GM13976 (cell line): Measurements from ENCODE around the gene MDH2.
"Not testable (repeated sequence)": the region's sequence is repeated elsewhere in the genome, so short reads cannot be mapped to it uniquely, and the experiment has no call there.

ENCODE experiments used
- DNase-seq: peaks from one replicate; pipeline ENCODE4 v3.0.0; 2012; ENCODE audit warnings: low spot score
- in situ Hi-C: fragments of 300-500 bp; cut with MboI; formaldehyde crosslinking; loops from one replicate; pipeline ENCODE4 v1.12.0; 2022; ENCODE audit warnings: low sequenced_read_pairs, mixed read lengths, inconsistent platforms; ENCODE audit not compliant: unreplicated experiment
- TF ChIP-seq, protein P1 (sequence below): IDR thresholded peaks from 2 replicates; pipeline ENCODE4 v1.5.1; 2012; ENCODE audit warnings: borderline replicate concordance, mild to moderate bottlenecking; ENCODE audit not compliant: insufficient read depth; ENCODE audit errors: extremely low read depth, missing control alignments, control extremely low read depth

MDH2 gene, protein sequence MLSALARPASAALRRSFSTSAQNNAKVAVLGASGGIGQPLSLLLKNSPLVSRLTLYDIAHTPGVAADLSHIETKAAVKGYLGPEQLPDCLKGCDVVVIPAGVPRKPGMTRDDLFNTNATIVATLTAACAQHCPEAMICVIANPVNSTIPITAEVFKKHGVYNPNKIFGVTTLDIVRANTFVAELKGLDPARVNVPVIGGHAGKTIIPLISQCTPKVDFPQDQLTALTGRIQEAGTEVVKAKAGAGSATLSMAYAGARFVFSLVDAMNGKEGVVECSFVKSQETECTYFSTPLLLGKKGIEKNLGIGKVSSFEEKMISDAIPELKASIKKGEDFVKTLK

GRCh38 chr7:76047811-76048667 is at the start of gene MDH2, which contains the start of gene STYXL1:
TSS of gene MDH2 (plus strand) at chr7:76048106. CDS start at chr7:76048161, 55 bp downstream.
TSS of gene STYXL1 (minus strand) at chr7:76048000. CDS start at chr7:76030523, 17,477 bp downstream.
- TF ChIP-seq, protein P1, sequence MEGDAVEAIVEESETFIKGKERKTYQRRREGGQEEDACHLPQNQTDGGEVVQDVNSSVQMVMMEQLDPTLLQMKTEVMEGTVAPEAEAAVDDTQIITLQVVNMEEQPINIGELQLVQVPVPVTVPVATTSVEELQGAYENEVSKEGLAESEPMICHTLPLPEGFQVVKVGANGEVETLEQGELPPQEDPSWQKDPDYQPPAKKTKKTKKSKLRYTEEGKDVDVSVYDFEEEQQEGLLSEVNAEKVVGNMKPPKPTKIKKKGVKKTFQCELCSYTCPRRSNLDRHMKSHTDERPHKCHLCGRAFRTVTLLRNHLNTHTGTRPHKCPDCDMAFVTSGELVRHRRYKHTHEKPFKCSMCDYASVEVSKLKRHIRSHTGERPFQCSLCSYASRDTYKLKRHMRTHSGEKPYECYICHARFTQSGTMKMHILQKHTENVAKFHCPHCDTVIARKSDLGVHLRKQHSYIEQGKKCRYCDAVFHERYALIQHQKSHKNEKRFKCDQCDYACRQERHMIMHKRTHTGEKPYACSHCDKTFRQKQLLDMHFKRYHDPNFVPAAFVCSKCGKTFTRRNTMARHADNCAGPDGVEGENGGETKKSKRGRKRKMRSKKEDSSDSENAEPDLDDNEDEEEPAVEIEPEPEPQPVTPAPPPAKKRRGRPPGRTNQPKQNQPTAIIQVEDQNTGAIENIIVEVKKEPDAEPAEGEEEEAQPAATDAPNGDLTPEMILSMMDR, result no peak
- in situ Hi-C loops, result no loop called here
- DNase-seq, result peak; percentile 99

DNA sequence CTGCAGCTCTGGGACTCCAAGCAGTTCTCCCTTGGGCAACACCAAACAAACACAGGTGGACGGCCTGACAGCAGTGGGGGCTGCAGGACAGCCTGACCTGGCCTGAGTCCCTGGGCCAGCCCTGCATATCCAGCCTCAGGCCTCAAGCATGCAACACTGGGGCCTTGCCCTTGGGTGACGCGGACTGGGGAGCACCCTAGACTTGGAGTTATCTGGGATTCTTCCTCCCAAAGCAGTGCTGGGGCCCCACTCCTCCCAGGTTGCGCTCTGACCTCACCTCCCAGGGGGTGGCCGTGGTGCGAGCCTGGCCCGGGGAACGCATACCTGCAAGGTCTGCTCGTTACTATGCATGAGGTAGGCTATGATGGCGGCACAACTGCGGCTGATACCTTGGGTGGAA is 47.3 kb upstream of the MDH2 start:
- in situ Hi-C loops, result no loop called here
- TF ChIP-seq, protein P1, result no peak
- no peak for DNase-seq

- no peak for DNase-seq
- TF ChIP-seq, protein P1, result no peak
- in situ Hi-C loops, result no loop called here
Observed at GRCh38 chr7:76002139-76002538, 45.8 kb upstream of the MDH2 start.

DNA sequence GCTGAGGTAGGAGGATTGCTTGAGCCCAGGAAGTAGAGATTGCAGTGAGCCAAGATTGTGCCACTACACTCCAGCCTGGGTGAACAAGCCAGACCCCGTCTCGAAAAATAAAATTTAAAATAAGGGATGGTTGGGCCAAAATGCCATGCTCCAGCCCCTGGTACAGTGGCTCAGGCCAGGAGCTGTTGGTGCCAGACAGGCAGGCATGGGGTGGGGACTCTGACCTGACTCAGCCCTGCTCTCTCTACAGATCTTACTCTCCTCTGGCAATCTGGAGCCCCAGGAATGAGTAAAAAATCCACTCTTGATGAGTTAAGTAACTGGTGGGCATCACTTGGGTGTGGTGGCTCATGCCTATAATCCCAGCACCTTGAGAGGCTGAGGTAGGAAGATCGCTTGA is 45.1 kb upstream of the MDH2 start:
- DNase-seq, result no peak
- in situ Hi-C loops, result no loop called here
- TF ChIP-seq, protein P1, result no peak

DNA sequence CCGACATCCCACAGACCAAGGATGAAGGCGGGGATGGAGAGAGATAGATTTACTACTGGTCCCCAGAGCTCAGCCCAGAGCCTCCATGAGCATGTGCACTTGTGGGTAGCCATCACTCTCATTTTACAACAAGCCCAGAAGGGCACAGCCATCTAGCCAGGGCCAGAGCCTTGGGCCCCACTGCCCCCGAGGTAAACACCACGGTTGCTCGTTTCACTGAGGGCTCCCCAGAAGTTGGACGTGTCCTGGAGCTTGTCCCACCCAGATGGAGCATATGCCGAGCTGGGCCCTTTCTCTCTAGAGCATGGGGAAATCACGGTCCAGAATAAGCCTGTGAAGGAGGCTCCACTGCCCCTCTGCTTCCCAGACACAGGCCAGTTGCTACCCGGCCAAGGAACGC is 44.6 kb upstream of the MDH2 start:
- in situ Hi-C loops, result no loop called here
- TF ChIP-seq, protein P1, result no peak
- no peak for DNase-seq

DNA sequence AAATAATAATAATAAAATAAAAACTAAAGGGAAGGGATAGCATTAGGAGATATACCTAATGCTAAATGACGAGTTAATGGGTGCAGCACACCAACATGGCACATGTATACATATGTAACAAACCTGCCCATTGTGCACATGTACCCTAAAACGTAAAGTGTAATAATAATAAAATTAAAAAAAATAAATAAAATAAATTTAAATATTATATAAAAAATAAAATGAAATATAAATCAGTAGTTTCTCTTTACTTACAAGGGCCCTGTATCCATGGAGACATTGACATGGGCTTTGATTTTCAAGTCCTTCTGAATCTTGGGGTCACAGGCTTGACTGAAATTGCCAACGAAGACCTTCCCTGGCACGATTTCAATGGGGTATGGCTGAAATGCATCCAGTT is 42.9 kb upstream of the MDH2 start:
- DNase-seq, in situ Hi-C loops: not testable (repeated sequence)

DNA sequence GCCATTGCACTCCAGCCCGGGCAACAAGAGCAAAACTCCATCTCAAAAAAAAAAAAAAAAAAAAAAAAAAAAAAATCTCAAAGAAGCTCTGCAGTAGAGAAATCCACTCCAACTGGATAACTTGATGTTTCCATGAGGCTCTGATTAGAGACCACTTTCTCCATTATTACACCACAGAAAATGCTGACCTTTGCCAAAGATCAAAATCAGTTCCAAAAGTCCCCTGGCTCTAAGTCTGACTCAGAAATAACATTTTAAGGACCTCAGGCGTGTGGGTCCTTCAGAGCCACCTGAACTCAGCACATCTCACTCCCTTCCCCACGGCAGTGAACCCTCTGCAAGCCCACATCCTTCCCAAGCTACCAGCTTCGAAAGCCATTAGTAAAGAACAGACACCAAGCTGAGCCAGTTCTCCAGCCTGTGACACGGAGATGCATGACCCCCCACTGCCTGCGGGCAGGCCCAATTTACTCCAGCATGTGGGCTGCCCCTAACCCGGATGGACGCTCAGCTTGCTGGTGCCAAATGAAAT is 39.7 kb upstream of the MDH2 start:
- in situ Hi-C loops, result no loop called here
- TF ChIP-seq, protein P1, result no peak
- DNase-seq, result peak; percentile 37
